Loucy (cell line): ENCODE measurements around the gene SNAI1.
"Not testable (repeated sequence)": the region's sequence is repeated elsewhere in the genome, so short reads cannot be mapped to it uniquely, and the experiment has no call there.

ENCODE experiments used
- H2AFZ ChIP-seq: fragments of 200-600 bp; sonication (generic); 2 replicates; pipeline ENCODE4 v1.6.0; 2016; ENCODE audit warnings: antibody characterized with exemption, mild to moderate bottlenecking, low read length, moderate library complexity
- H3F3A ChIP-seq: fragments of 200-600 bp; 2 replicates; pipeline ENCODE4 v1.6.0; 2016; ENCODE audit warnings: antibody characterized with exemption, low read depth, mild to moderate bottlenecking
- H3K27me3 ChIP-seq: fragments of 200-600 bp; sonication (generic); 2 replicates; pipeline ENCODE4 v1.6.1; 2014; ENCODE audit warnings: low read length, mild to moderate bottlenecking; ENCODE audit not compliant: insufficient read depth, poor library complexity, severe bottlenecking
- H3K36me3 ChIP-seq: fragments of 200-600 bp; sonication (generic); 2 replicates; pipeline ENCODE4 v1.6.1; 2016; ENCODE audit warnings: low read length; ENCODE audit not compliant: insufficient read depth
- H3K4me1 ChIP-seq: fragments of 200-600 bp; sonication (generic); 2 replicates; pipeline ENCODE4 v1.5.1; 2014; ENCODE audit warnings: low read length, mild to moderate bottlenecking; ENCODE audit not compliant: insufficient read depth, poor library complexity, severe bottlenecking
- H3K4me2 ChIP-seq: fragments of 200-600 bp; sonication (generic); 2 replicates; pipeline ENCODE4 v1.6.0; 2014; ENCODE audit warnings: antibody characterized with exemption, low read length, low read depth, mild to moderate bottlenecking; ENCODE audit not compliant: poor library complexity, severe bottlenecking
- H3K4me3 ChIP-seq: fragments of 200-600 bp; sonication (generic); 2 replicates; pipeline ENCODE4 v1.5.1; 2014; ENCODE audit warnings: low read length, mild to moderate bottlenecking, mixed read lengths; ENCODE audit not compliant: poor library complexity, severe bottlenecking
- H3K79me2 ChIP-seq: fragments of 200-600 bp; sonication (generic); 2 replicates; pipeline ENCODE4 v1.6.1; 2014; ENCODE audit warnings: low read length; ENCODE audit not compliant: insufficient read depth
- H3K9ac ChIP-seq: fragments of 200-600 bp; sonication (generic); 2 replicates; pipeline ENCODE4 v1.6.0; 2014; ENCODE audit warnings: mild to moderate bottlenecking, low read depth, low read length, moderate library complexity; ENCODE audit not compliant: poor library complexity, severe bottlenecking
- H3K9me2 ChIP-seq: fragments of 200-600 bp; sonication (generic); replicated peaks from 2 replicates; pipeline ENCODE4 v1.6.1; 2016; ENCODE audit warnings: low read depth, low read length, mixed read lengths
- H3K9me3 ChIP-seq: fragments of 200-600 bp; sonication (generic); 2 replicates; pipeline ENCODE4 v1.6.1; 2014; ENCODE audit warnings: mild to moderate bottlenecking, antibody characterized with exemption, low read length, low read depth; ENCODE audit not compliant: insufficient read depth
- H4K20me1 ChIP-seq: fragments of 200-600 bp; sonication (generic); 2 replicates; pipeline ENCODE4 v1.6.0; 2014; ENCODE audit warnings: antibody characterized with exemption, low read length, mild to moderate bottlenecking; ENCODE audit not compliant: insufficient read depth, poor library complexity, severe bottlenecking
- EZH2phosphoT487 ChIP-seq: fragments of 200-600 bp; IDR thresholded peaks from 2 replicates; pipeline ENCODE4 v1.6.1; 2018; ENCODE audit warnings: antibody characterized with exemption, mild to moderate bottlenecking, moderate library complexity, borderline replicate concordance
- TF ChIP-seq, protein P1 (sequence below): fragments of 200-600 bp; sonication (generic); conservative IDR thresholded peaks from 2 replicates; pipeline ENCODE4 v1.5.1; 2014; ENCODE audit warnings: mild to moderate bottlenecking, antibody characterized with exemption, low read length

The SNAI1 gene

DNA sequence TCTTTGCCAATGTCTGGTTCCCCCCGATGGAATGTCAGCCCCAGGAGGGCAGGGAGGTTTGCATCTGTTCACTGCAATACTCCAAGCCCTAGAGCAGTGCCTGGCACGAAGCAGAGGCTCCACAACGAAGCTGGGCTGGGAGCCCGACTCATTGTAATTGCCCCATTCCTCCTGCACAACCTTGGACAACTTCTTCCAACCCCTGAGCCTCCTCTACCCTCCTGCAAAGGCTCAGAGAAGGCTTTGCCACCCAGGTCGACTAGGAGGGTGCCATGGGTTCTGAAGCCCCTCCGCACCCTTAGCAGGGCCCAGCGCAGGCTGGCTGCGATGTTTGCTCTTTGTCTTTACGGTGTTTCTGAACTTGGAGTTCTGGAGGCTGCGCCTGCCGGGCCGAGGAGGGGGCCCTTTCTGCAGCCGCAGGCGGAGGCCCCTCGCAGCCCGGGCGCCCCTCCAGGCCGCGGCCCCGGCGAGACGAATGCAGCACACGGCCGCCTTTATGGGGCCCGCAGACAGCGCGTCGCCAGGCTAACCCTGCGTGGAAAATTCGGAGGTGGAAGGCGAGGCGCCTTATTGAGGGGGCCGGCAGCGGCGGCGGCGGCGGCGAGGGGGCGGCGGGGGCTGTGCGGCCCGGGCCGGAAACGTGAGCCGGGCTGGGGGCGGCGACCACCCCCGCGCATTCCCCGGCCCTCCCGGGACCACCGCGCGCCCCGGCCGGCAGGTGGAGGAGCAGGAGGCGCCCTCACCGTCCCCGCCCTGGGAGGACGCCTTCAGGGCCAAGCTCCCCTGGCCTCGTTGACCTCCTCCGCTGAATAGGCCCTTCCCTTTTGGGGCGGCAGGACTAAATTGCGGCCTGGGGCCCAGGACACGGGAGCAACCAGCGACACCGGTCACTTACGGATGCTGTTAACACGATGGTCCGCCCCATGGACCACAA is 27.0 kb downstream of the SNAI1 start:
- TF ChIP-seq EZH2phosphoT487, result no peak
- TF ChIP-seq, protein P1, sequence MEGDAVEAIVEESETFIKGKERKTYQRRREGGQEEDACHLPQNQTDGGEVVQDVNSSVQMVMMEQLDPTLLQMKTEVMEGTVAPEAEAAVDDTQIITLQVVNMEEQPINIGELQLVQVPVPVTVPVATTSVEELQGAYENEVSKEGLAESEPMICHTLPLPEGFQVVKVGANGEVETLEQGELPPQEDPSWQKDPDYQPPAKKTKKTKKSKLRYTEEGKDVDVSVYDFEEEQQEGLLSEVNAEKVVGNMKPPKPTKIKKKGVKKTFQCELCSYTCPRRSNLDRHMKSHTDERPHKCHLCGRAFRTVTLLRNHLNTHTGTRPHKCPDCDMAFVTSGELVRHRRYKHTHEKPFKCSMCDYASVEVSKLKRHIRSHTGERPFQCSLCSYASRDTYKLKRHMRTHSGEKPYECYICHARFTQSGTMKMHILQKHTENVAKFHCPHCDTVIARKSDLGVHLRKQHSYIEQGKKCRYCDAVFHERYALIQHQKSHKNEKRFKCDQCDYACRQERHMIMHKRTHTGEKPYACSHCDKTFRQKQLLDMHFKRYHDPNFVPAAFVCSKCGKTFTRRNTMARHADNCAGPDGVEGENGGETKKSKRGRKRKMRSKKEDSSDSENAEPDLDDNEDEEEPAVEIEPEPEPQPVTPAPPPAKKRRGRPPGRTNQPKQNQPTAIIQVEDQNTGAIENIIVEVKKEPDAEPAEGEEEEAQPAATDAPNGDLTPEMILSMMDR, result no peak
- no peak overlapping the region for H3K4me2 ChIP-seq
- H3K79me2 ChIP-seq, result no peaks in the 10 kb centered on the region
- no peaks in the 10 kb centered on the region for H3K9me2 ChIP-seq
- H3K9me3 ChIP-seq, result no peaks in the 10 kb centered on the region
- H3K27me3 ChIP-seq, result no peaks in the 10 kb centered on the region
- H3K36me3 ChIP-seq, result no peaks in the 10 kb centered on the region
- no peak overlapping the region for H3K9ac ChIP-seq
- no peaks in the 10 kb centered on the region for H3F3A ChIP-seq
- no peak overlapping the region for H2AFZ ChIP-seq
- no peaks in the 10 kb centered on the region for H4K20me1 ChIP-seq
- H3K4me1 ChIP-seq, result peaks cover 20% of the 10 kb centered on the region
- no peak overlapping the region for H3K4me3 ChIP-seq

DNA sequence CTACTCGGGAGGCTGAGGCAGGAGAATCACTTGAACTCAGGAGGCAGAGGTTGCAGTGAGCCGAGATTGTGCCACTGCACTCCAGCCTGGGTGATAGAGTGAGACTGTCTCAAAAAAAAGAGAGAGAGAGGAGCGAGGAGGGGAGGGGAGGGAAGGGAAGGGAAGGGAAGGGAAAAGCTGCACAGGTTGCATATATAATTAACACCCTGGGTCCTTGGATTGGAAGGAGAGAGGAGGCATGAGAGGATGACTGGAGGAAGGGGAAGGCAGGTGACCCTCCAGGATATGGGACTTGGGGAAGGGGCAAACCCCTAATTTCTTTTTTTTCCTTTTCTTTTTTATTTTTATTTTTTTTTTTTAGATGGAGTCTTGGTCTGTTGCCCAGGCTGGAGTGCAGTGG is 28.8 kb downstream of the SNAI1 start:
- not testable (repeated sequence) for H2AFZ ChIP-seq, H3F3A ChIP-seq, H3K9me3 ChIP-seq, H3K9me2 ChIP-seq, H3K36me3 ChIP-seq, H3K4me3 ChIP-seq, H4K20me1 ChIP-seq, H3K4me1 ChIP-seq, H3K79me2 ChIP-seq, H3K4me2 ChIP-seq, H3K9ac ChIP-seq, H3K27me3 ChIP-seq

DNA sequence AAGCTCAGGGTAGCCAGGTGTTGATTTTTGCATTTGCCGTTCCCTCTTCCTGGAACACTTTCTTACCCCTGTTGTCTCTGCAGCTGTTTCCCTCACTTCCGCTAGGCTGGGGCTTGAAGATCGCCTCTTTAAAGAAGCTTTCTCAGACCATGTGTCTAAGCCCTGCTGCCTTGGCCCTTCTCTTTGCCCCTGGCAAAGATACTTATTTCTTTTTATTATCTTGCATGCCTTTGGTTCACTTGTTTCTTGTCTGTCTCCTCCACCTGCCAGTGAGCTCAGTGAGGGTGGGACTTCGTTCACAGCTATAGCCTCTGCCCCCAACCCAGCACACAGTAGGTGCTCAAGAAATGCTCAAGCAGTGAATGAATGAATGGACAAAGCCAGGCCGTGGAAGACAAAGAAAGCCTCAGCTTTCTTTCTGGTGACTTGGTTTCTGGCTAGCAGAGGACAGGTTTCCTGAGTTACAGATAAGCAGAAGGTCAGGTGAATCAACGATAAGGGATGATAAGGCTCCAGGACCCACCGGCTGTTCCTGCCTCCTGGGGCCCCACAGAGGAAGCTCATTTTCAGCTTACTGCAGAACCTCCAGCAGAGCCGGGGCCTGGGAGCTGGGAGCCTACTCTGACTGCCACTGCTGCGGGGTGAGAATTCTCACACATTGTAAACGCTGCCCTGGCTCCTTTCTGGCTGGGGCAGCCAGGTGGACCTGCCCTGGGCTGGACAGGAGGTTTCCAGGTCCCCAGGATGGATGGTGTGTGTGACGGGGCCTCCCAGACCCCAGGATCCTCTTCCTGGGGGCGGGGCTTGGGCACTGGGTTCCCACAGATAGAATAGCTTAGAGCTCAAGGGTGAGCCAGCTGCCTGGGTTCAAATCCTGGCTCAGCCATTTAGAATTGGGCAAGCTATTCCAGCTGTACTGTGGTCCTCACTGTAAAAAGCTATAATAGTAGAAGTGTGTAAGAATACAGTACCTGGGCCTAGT is 29.8 kb downstream of the SNAI1 start:
- Histone ChIP-seq H3K27me3 (no peaks in the 10 kb centered on the region), H2AFZ (peak overlapping the region; percentile 46; the same call in 1 of the 2 replicates), H3K9me3 (no peaks in the 10 kb centered on the region), H3K9me2 (no peaks in the 10 kb centered on the region), H3K36me3 (no peaks in the 10 kb centered on the region), H3K4me3 (no peak overlapping the region), H3F3A (no peaks in the 10 kb centered on the region), H3K4me1 (peaks cover 7% of the 10 kb centered on the region), H3K9ac (no peak overlapping the region), H3K79me2 (no peaks in the 10 kb centered on the region), H4K20me1 (no peaks in the 10 kb centered on the region), H3K4me2 (peak overlapping the region; percentile 30)
- TF ChIP-seq, protein P1, result no peak
- no peak for TF ChIP-seq EZH2phosphoT487
